IPS-NIHi7 (cell line): ENCODE measurements around the gene REV3L.
"Not testable (repeated sequence)": the region's sequence is repeated elsewhere in the genome, so short reads cannot be mapped to it uniquely, and the experiment has no call there.

ENCODE experiments used
- DNase-seq: peaks from one replicate; pipeline ENCODE4 v3.0.0; 2012; ENCODE audit warnings: mixed read lengths; ENCODE audit errors: extremely low spot score

REV3L gene

GRCh38 chr6:111300938-111301800 lies 181.8 kb downstream of the REV3L start:
- not testable (repeated sequence) for DNase-seq

DNA sequence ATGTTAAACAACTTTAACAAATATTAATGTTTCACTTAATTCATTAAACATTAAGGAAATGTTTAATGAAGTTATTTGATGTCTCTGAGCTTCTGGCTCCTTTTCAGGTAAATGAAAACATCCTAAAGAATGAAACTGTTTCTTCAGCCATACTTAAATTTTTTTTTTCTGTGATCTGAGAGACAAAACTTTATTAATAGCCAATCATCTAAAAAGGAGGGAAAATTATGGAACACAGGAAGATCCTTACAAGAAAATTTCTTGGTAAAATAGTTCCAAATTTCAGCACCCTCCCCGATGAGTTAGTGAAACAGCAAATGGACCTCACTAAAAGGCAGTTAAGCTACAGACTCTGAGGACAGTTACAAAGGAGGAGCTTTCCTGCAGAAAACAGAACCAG lies 185.2 kb downstream of the REV3L start:
- no peak for DNase-seq

DNA sequence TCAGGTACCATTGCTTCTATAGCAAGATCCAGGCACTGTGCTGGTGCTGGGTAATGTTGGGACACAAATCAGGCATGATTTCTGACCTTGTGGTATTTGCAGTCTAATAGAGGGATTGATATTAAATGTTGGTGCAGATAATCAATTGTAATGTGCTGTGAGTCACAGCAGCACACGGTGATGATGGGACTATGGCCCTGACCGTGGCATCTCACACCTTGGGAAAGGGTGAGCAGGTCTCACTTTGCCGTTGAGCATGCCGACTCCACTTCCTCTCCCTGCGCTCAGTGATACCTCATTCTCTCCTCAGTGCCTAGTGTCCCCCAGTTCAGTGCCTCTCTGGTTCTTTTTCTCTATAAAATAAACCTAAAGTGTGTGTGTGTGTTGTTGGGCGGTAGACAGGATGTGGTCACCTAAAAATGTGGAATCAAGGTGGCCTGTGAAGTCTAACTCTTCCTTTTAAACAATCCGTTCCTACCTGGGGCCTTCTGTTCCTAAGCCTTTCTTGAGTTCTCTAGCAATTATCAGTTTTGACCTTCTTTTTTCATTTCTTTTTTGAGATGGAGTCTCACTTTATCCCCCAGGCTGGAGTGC lies 188.5 kb downstream of the REV3L start:
- DNase-seq, result no peak

DNA sequence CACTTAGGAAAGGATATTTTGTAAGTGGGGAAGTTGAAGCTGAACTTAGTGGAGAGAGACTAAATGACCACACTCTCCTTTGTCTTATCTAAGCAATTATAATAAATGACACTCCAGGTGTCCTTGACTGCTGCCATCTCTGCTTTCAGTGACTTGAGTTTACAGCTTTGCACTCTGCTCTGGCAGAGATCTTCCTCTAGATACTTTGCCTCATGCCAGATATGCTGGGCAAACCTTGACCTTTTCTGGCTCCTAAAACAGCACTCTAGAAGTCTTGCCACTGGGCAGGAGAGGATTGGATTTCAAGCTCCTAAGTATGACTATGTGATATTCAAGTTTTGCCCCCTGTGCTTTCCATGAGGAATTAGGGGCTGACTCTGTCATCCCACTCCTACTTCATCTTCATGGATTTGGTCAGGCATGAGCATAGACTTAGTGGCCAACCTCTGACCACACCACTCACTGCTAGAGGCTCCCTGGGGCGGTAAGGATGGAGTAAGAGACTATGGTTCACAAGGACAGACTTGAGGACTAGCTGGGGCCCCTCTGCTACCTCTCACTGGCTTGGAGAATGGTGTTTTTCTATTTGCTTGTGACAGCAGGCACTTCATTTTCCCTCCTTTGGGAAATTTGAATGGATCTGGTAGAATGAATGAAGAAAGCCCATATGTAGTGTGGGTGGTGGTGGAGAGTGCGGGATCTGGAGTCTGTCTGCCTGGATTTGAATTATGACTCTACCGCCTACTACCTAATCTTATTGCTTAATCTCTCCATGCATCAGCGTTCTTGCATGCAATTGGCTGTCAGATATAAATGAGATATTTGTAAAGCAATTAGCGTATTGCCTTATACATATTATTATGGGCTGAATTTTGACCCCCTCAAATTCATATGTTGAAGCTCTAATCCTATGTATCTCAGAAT lies 191.4 kb downstream of the REV3L start:
- DNase-seq, result no peak

GRCh38 chr6:111290689-111291335 lies 192.2 kb downstream of the REV3L start:
- DNase-seq, result not testable (repeated sequence)

DNA sequence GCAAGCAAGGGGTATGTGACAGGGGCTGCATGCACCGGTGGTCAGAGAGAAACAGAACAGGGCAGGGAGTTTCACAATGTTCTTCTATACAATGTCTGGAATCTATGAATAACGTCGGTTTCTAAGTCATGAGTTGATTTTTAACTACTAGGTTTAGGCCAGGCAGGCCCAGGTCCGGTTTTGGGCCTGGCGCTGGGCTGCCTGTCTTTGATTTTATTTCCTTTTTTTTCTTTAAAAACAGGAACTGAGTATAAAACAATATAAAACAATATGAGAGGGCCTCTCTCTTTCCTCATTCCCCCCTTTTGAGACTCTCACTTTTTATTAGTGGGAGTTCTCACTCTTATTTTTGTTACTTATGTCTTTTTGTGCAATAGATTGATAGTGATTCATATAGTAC lies 198.7 kb downstream of the REV3L start:
- not testable (repeated sequence) for DNase-seq

- no peak for DNase-seq
Observed at GRCh38 chr6:111283707-111284106, 199.3 kb downstream of the REV3L start.

DNA sequence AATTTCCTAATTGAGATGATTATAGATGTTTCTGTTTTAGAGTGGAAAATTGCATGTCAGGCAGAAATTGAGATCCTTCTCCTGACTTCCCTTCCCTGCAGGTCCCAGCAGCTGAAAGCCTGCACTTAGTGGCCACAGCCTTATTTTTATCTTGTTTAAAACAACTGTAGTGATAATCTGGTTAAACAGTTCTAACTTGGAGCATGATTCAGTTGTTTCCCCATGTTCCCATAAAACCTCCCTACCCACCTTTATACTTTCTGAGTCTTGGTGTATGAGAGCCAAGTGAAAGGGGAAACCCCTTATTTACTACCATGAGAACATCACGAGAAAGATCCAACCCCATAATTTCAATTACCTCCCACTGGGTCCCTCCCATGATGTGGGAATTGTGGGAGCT lies 200.5 kb downstream of the REV3L start:
- no peak for DNase-seq

- DNase-seq, result no peak
Observed at GRCh38 chr6:111280445-111280955, 202.5 kb downstream of the REV3L start.

GRCh38 chr6:111278731-111279130 lies 204.3 kb downstream of the REV3L start:
- no peak for DNase-seq

DNA sequence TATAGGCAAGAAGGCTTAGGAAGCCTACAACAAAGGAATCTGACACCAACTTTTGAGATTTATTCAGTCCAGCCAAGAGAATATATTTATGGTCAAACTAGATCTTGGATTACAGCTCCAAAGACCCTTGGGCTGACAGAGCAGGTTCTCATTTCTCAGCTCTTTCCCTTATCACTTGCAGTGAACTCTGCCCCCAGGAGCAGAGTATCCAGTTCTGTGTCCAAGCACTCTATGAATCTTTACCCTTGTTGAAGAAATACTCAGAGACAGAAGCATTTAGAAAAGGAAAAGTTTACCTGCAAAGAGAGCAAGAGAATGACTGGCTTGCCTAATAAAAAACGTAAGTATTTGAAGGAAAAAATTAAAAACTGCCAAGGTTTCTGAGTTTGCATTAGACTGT lies 205.2 kb downstream of the REV3L start:
- no peak for DNase-seq

GRCh38 chr6:111276736-111277135 lies 206.3 kb downstream of the REV3L start:
- no peak for DNase-seq

DNA sequence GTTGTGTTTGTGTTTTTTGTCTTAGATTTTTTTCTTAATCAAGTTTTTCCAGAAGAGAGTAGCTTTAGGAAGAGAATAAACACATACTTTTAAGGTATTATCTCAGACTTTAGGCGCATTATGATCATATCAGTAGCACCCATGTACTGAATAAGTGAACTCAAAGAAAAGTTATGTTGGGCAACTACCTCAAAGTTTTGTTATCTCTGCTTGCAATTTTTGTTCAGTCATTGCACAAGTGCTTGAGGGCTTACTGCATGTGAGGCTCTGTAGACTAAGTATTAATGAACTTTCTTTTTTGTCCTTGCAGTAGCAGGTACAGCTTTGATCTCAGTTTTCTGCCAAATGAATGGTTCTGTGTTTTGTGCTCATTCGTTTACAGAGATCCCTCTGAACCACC lies 206.7 kb downstream of the REV3L start:
- no peak for DNase-seq

DNA sequence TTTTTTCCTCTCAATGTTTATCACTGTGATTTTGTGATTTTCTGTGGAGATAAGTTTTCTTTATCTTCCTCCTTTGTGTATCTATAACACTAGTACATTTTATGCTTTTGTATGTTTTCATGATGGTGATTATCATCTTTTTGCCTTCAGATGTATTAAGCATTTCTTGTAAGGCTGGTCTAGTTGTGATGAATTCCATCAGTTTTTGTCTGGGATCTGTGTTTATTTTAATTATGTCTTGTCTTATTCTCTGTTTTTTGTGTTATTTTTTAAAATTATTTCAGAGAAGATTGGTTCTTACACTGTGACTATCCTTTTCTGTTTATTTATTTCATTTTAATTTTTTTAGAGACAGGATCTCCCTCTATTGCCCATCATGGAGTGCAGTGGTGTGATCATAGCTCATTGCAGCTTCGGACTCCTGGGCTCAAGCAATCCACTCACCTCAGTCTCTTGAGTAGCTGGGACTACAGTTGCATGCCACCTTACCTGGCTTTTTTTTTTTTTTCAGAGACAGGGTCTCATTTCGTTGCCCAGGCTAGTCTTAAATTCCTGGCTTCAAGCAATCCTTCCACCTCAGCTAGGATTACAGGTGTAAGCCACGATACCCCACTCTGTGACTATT lies 208.3 kb downstream of the REV3L start:
- no peak for DNase-seq

- DNase-seq, result no peak
Observed at GRCh38 chr6:111270121-111270520, 212.9 kb downstream of the REV3L start.

DNA sequence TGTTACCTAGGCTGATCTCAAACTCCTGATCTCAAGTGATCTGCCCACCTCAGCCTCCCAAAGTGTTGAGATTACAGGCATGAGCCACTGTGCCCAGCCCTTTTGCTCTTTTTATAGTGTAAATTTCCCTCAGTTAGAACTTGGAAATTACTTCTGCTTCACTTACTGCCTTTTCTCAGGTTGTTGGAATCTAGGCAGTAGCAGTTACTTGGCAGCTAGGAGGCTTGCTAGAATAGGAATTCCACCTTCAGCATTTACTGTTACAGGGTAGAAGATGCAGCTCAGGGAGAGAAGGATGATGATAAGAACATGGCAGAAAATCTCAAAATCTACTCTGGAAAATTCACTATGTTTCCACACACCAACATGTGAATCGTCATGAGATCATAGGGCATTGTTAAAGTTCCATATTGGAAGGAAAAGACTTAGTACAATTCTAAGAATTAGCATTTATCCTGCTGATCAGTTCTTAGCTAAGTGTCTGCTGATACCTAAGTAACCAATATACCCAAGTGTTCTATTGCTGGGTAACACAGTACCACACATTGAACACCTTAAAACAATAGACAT lies 213.5 kb downstream of the REV3L start:
- no peak for DNase-seq

GRCh38 chr6:111267764-111268333 lies 215.2 kb downstream of the REV3L start:
- no peak for DNase-seq

DNA sequence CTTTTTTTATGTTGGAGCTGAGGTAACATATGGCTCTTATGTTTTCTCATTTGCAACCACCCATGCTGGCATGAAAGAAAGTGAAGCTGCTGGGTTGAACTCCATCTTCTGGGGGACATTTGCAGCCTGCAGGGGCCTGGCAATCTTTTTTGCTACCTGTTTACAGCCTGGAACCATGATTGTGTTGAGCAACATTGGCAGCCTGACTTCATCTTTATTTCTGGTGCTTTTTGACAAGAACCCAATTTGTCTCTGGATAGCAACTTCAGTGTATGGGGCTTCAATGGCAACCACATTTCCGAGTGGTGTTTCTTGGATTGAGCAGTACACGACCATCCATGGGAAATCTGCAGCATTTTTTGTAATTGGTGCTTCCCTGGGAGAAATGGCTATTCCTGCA lies 216.7 kb downstream of the REV3L start:
- DNase-seq, result no peak

DNA sequence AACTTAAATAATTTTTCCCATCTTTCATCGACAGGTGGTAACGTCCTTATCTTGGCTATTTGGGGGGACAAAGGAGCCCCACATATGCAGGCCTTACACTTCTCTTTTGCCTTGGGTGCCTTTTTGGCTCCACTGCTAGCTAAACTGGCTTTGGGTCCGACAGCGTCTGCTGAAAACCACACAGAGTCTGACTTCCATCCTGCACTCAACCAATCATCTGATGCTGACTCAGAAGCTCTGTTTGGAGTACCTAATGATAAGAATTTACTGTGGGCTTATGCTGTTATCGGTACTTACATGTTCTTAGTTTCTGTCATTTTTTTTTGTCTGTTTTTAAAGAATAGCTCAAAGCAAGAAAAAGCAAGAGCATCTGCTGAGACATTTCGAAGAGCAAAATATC lies 217.2 kb downstream of the REV3L start:
- no peak for DNase-seq

GRCh38 chr6:111263837-111264236 lies 219.2 kb downstream of the REV3L start:
- no peak for DNase-seq
